HG02840 (cell line): ENCODE results near the gene SRBD1.

ENCODE experiments used
- ATAC-seq: cut with Tn5 transposase; IDR thresholded peaks from one replicate; pipeline ENCODE4 v1.9.1; 2021; ENCODE audit warnings: mild to moderate bottlenecking, moderate library complexity, moderate number of reproducible peaks; ENCODE audit not compliant: unreplicated experiment, low FRiP score

SRBD1 gene

DNA sequence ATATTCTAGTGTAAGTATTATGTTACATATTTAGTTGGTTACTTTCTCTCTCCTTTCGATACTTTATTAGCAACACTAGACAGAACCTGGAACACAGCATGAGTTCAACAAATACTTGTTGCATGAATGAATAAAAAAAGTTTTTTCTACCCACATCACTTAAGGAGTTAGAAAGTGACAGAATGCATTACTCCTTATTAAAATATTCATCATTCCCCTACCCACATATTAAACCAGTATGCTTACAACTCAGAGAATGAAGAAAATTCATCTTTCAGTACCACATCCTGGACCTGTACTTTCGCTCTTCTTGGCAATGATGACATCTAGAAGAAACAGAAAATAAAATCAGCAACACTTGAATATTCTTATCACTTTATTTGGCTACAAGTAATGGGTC is 6.0 kb downstream of the SRBD1 start:
- ATAC-seq = no peak

- no peak for ATAC-seq
Observed at GRCh38 chr2:45602624-45603023, 8.4 kb downstream of the SRBD1 start.

DNA sequence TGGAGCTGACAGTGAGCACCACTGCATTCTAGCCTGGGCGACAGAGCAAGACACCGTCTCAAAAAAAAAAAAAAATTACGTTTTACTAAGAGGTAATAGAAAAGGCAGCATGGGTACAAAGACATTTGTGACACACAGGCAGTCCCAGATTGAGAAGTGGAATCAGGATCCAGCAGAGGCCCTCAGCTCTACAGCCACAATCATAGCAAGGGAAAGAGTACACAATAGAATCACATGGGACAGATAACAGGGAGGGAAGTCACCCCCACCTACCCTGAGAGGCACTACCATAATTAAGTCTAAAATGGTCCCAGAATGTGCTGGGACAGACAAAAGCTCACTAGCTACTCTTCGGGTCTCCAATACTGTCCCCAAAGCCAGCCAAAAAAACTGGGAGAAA is 12.5 kb downstream of the SRBD1 start:
- ATAC-seq = no peak

GRCh38 chr2:45596761-45597160 is 14.3 kb downstream of the SRBD1 start:
- no peak for ATAC-seq

GRCh38 chr2:45595721-45596435 is 15.2 kb downstream of the SRBD1 start:
- no peak for ATAC-seq

DNA sequence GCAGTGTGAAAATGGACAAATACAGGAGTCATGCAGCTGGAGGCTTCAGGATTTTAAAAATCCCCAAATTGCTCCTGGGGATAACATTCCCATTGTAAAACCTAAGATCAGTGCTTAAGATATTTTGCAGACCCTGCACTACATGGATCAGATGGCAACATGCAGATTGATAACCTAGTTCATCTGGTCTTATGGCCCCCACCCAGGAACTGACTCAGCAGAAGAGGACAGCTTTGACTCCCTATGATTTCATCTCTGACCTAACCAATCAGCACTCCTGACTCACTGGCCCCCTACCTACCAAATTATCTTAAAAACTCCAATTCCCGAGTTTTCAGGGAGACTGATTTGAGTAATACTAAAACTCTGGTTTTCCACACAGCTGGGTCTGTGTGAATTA is 20.0 kb downstream of the SRBD1 start:
- ATAC-seq = no peak

DNA sequence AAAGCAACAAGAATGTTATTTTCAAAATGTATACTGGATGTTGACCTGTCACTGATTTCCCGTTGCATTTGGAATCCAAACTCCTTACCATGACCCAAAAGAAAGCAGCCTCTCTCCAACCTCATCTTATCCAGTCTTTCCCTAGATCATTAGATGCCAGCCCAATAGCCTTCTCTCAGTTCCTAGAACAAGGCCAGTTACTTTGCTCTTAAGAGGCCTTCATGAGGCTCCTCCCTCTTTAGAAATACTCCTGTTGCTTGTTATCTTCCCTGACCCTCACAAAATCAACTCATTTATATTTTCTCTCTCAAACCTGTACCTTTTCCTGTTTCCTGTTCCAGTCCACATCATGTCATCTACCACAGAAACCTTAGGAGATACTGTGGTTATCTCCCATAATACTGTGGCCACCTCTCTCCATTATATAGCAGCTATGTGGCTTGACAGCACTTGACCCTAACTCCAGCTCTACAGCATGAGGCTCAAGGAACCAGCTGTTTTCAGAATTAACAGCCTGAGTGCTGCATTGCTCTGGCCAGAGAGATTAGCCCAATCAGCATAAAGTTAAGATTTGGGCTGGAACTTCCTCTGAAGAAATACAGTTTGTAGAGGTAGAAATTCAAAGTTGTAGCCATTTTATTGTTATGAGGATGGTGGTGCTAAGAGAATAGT is 22.8 kb downstream of the SRBD1 start:
- no peak for ATAC-seq

GRCh38 chr2:45586600-45586999 is 24.5 kb downstream of the SRBD1 start:
- ATAC-seq = no peak

DNA sequence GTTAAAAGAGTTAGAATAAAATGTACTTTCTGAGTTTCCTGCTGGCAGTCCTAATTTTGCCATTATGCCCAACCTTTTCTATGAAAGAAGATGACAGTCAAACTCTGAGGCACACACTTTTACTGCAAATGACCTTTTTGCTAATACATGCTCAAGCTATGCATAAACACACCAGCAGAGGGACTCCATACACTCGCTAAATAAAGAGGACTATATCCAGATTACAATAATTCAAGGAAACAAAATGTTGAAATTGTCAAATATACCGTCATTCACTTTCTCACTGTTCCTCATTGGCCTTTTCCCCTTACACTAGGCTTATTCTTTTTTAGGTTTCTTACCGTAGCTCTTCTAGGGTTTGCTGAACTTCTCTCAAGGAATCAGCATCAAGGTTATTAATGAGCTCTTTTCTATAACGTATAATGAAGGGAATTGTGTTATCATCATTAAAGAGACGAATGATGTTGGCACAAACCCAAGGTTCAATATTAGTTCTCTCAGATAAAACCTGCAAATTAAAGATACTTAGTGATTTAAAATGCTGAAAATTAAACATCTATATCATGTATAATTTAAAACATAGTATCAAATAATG is 25.7 kb downstream of the SRBD1 start:
- no peak for ATAC-seq

GRCh38 chr2:45583977-45584376 is 27.1 kb downstream of the SRBD1 start:
- no peak for ATAC-seq

GRCh38 chr2:45582522-45582921 is 28.5 kb downstream of the SRBD1 start:
- ATAC-seq = no peak

DNA sequence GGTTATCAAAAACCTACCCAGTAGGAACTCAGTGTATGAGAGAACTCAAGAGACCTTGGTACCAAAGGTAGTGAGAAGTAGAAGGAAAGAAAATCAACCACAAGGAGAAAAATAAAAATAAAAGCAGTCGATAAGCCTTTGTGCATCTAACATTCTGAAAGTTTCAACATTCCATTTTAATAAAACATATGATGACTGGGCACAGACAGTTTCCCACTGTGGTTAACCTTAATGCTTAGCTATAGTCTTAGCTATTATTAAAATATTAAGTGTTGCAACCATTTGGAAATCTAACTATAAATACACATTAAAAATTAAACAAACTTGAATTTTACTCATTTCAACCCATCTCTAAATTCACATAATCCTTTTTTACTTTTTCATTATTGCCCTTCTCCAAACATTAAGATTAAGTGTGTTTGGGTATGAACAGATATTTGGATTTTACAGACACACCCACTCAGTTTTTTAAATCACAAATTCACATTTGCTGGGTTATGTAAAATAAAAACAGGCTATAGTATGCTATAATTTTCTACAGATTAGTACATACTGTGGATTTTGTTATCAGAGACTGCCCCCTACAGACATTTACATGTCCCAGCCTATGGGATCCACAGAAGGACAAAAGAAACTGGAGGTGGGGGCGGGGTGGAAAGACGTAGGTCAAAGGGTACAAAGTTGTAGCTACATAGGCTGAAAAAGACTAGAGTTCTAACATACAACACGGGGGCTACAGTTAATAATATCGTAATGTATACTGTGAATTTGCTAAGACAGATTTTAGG is 32.8 kb downstream of the SRBD1 start:
- no peak for ATAC-seq

- no peak for ATAC-seq
Observed at GRCh38 chr2:45577441-45577840, 33.6 kb downstream of the SRBD1 start.

GRCh38 chr2:45575881-45576280 is 35.2 kb downstream of the SRBD1 start:
- no peak for ATAC-seq

- ATAC-seq = no peak
Observed at GRCh38 chr2:45572979-45573378, 38.1 kb downstream of the SRBD1 start.

DNA sequence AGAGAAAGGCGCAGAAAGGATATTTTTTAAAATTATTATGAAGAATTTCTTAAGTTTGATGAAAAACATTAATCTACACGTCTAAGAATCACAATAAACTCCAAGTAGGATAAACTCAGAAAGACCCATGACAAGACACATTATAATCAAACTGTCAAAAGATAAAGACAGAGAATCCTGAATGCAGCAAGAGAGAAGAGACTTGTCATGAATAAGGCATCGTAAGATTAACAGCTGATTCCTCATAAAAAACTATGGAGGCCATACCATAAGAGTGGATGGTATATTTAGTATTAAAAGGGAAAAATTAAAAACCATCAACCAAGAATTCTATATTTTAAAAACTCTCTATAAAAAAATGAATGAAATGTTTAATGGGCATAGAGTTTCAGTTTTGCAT is 39.1 kb downstream of the SRBD1 start:
- ATAC-seq = no peak

- ATAC-seq = no peak
Observed at GRCh38 chr2:45570671-45571334, 40.3 kb downstream of the SRBD1 start.

DNA sequence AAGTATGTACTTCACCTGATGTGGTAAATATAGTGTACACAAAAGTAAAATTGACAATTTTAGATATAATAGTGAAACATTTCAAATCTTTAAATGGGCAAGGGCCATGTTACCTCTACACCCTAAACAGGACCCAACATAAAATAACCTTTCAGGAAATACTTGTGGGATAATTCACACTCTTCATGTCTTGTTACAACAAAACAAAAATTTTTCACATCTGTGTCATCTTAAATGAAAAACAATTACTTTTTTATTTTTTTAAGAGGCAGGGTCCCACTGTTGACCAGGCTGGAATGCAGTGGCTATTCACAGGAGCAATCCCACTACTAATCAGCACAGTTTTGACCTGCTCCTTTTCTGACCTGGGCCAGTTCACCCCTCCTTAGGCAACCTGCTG is 42.1 kb downstream of the SRBD1 start:
- no peak for ATAC-seq

DNA sequence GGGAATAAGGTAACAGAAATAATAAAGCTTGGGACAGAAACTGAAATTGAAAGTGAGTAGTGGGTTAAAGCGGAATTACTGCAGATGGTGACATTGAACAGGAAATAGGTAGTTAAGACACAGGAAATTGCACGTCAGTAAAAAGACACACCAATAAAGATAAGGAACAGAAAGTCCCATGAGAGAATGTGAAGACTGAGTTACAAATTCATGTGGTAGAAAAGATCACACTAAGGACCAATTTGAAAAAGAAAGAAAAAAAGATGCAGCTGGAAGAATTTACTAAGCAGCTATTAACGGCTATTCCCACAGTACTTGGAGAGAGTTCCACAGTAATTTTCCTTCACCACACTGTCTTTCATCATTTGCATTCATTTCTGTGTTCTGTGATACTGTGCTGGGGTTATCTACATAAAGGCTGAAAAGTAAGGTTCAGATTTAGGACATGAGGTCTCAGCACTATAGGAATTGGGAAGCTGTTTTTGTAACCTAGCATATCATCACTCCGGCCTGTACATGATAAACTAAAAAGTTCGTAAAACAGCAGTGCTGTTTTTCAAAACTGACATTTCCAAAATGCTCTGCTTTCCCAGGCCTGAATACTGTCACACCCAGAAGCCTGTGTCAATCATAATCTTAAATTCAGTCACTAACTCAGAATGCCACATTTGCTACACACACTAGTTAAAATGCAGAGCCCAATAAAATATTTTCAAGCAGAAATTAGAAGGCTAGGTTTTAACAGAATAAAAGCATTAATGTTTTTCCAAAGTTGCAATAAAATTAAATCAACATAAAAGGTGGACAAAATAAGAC is 42.9 kb downstream of the SRBD1 start:
- ATAC-seq = peak; percentile 80
